HG03039 (cell line): Measurements from ENCODE around the gene SHH.
A peak's percentile ranks its signal among the peaks of the same experiment; 100 is the strongest.

Source experiments
- ATAC-seq: cut with Tn5 transposase; IDR thresholded peaks from one replicate; pipeline ENCODE4 v1.9.1; 2021; ENCODE audit warnings: mild to moderate bottlenecking, moderate library complexity; ENCODE audit not compliant: unreplicated experiment

Gene SHH

GRCh38 chr7:155766966-155767916 is 45.0 kb downstream of the SHH start:
- ATAC-seq: no peak

- no peak for ATAC-seq
Observed at GRCh38 chr7:155766386-155766785, 45.9 kb downstream of the SHH start.

- ATAC-seq: no peak
Observed at GRCh38 chr7:155765458-155765857, 46.8 kb downstream of the SHH start.

GRCh38 chr7:155764438-155764793 is 47.8 kb downstream of the SHH start:
- ATAC-seq: no peak

- no peak for ATAC-seq
Observed at GRCh38 chr7:155763691-155764437, 48.4 kb downstream of the SHH start.

GRCh38 chr7:155763122-155763521 is 49.1 kb downstream of the SHH start:
- no peak for ATAC-seq

- ATAC-seq: no peak
Observed at GRCh38 chr7:155762655-155763054, 49.6 kb downstream of the SHH start.

GRCh38 chr7:155762036-155762435 is 50.2 kb downstream of the SHH start:
- ATAC-seq: no peak

GRCh38 chr7:155761162-155761561 is 51.1 kb downstream of the SHH start:
- ATAC-seq: no peak

- no peak for ATAC-seq
Observed at GRCh38 chr7:155759740-155760430, 52.4 kb downstream of the SHH start.

GRCh38 chr7:155758348-155758747 is 53.9 kb downstream of the SHH start:
- ATAC-seq: no peak

GRCh38 chr7:155756322-155756721 is 55.9 kb downstream of the SHH start:
- ATAC-seq: no peak

GRCh38 chr7:155755026-155755425 is 57.2 kb downstream of the SHH start:
- ATAC-seq: no peak

- ATAC-seq: no peak
Observed at GRCh38 chr7:155754165-155754564, 58.1 kb downstream of the SHH start.

GRCh38 chr7:155753446-155753965 is 58.8 kb downstream of the SHH start:
- ATAC-seq: no peak

- ATAC-seq: peak; percentile 37
Observed at GRCh38 chr7:155752756-155753445, 59.4 kb downstream of the SHH start.

GRCh38 chr7:155751409-155751808 is 60.9 kb downstream of the SHH start:
- ATAC-seq: no peak

GRCh38 chr7:155750255-155751125 is 61.8 kb downstream of the SHH start:
- ATAC-seq: no peak
